K562 (cell line): ENCODE measurements around the gene PHC3. TPM values are rescaled to one million over a fixed set of nuclear protein-coding genes. Genes with fewer than 3 reads are reported as not detected.
A peak's percentile ranks its signal among the peaks of the same experiment; 100 is the strongest.

Experiments used
- ATAC-seq: fragments of 200-7000 bp; cut with Tn5 transposase; 3 replicates; pipeline ENCODE4 v1.9.1; 2020; ENCODE audit warnings: moderate library complexity
- BruUV-seq: library from RNA; stranded (reverse); fragments of 400-500 nt; replicated peaks from 2 replicates; lab custom pipeline; 2021; lab: Mats Ljungman, UMichigan
- CTCF ChIA-PET: fragments of 300-600 bp; formaldehyde crosslinking; extraction: SDS; loops from one replicate; lab custom pipeline; 2021; ENCODE audit warnings: low intra/inter-chr PET ratio; lab: Yijun Ruan, JAX
- POLR2A ChIA-PET: fragments of 300-600, 350-650 bp; sonication (Branson Sonifier 250); formaldehyde crosslinking; extraction: SDS; loops from one replicate; lab custom pipeline; 2021; ENCODE audit warnings: antibody characterized with exemption, inconsistent platforms; lab: Yijun Ruan, JAX
- DNase-seq, 4 experiments: peaks; one replicate each; pipeline versions ENCODE4 v3.0.0 to v3.0.0-alpha.2; 2011 to 2018; ENCODE audit warnings: low spot score in 3 of 4, mixed read lengths in 3 of 4; ENCODE audit errors: extremely low read depth in 1 of 4
- FAIRE-seq: peaks from 2 replicates; lab custom pipeline; 2011; peaks lifted over from hg19 to GRCh38; lab: Jason Lieb, UNC
- H2AFZ ChIP-seq: 2 replicates; pipeline ENCODE4 v1.6.0; 2011; ENCODE audit warnings: low read depth, low read length, control low read depth, inconsistent platforms
- H3K27ac ChIP-seq: fragments of 200-600 bp; 3 replicates; pipeline ENCODE4 v1.8.0; 2011; ENCODE audit warnings: low read depth, mild to moderate bottlenecking, control low read depth, inconsistent platforms, low read length, moderate library complexity, mixed read lengths; ENCODE audit errors: extremely low read depth
- H3K27me3 ChIP-seq, 2 experiments: fragments of 300-600 bp in 1 of 2; 2 replicates in 1 of 2; 3 replicates in 1 of 2; pipeline versions ENCODE4 v1.6.0 to v1.8.0; 2011; ENCODE audit warnings: inconsistent platforms in 2 of 2, low read length in 2 of 2, mild to moderate bottlenecking in 1 of 2, mixed read lengths in 1 of 2, moderate library complexity in 1 of 2; ENCODE audit not compliant: control insufficient read depth in 2 of 2, insufficient read depth in 2 of 2
- H3K36me3 ChIP-seq: fragments of 300-600 bp; 3 replicates; pipeline ENCODE4 v1.8.0; 2011; ENCODE audit warnings: mild to moderate bottlenecking, low read length, inconsistent platforms; ENCODE audit not compliant: control insufficient read depth, insufficient read depth
- H3K4me1 ChIP-seq, 2 experiments: fragments of 200-600 bp in 1 of 2; replicated peaks in 1 of 2; 2 replicates in 1 of 2; 3 replicates in 1 of 2; pipeline versions ENCODE4 v1.5.1 to v1.8.0; 2011; ENCODE audit warnings: inconsistent platforms in 2 of 2, low read length in 2 of 2, mild to moderate bottlenecking in 1 of 2, mixed read lengths in 1 of 2, moderate library complexity in 1 of 2; ENCODE audit not compliant: control insufficient read depth in 2 of 2, insufficient read depth in 2 of 2
- H3K4me2 ChIP-seq: 2 replicates; pipeline ENCODE4 v1.6.1; 2011; ENCODE audit warnings: low read length, control low read depth, inconsistent platforms, mixed read lengths; ENCODE audit not compliant: insufficient read depth
- H3K4me3 ChIP-seq: fragments of 200-600 bp; sonication (generic), shearing (Covaris generic); 2 replicates; pipeline ENCODE4 v1.5.1; 2016; ENCODE audit warnings: control low read depth, inconsistent platforms
- H3K79me2 ChIP-seq: fragments of 200-600 bp; 3 replicates; pipeline ENCODE4 v1.8.0; 2011; ENCODE audit warnings: low read length, inconsistent platforms; ENCODE audit not compliant: control insufficient read depth, insufficient read depth
- H3K9ac ChIP-seq, 2 experiments: 2 replicates each; pipeline versions ENCODE4 v1.6.0 to v1.6.1; 2011; ENCODE audit warnings: low read depth in 2 of 2, low read length in 2 of 2, control low read depth in 1 of 2, inconsistent platforms in 1 of 2, mild to moderate bottlenecking in 1 of 2, mixed read lengths in 1 of 2; ENCODE audit not compliant: insufficient read depth in 1 of 2
- H3K9me1 ChIP-seq: one replicate; pipeline ENCODE4 v1.6.0; 2011; ENCODE audit warnings: inconsistent platforms, mild to moderate bottlenecking, low read length, moderate library complexity; ENCODE audit not compliant: control insufficient read depth, insufficient read depth
- H3K9me3 ChIP-seq: replicated peaks from 2 replicates; pipeline ENCODE4 v1.5.1; 2011; ENCODE audit warnings: low read depth, low read length, inconsistent platforms; ENCODE audit not compliant: control insufficient read depth, insufficient read depth
- H4K20me1 ChIP-seq: replicated peaks from 2 replicates; pipeline ENCODE4 v1.6.1; 2011; ENCODE audit warnings: low read length, inconsistent platforms, mixed read lengths; ENCODE audit not compliant: control insufficient read depth, insufficient read depth
- CHD1 ChIP-seq: fragments of 200-600 bp; sonication (generic); IDR thresholded peaks from one replicate; pipeline ENCODE4 v1.6.1; 2012; ENCODE audit warnings: mild to moderate bottlenecking, moderate library complexity, low read length, inconsistent platforms
- GTF2A2 ChIP-seq: IDR thresholded peaks from 2 replicates; pipeline ENCODE4 v1.6.1; 2016; ENCODE audit warnings: mild to moderate bottlenecking, missing genetic modification characterization, missing compliant biosample characterization
- HNRNPLL ChIP-seq: fragments of 200-400 bp; formaldehyde crosslinking; IDR thresholded peaks from 2 replicates; pipeline ENCODE4 v1.6.1; 2017; ENCODE audit warnings: low read length, low read depth, mild to moderate bottlenecking; ENCODE audit not compliant: poor library complexity, severe bottlenecking
- PCBP1 ChIP-seq: fragments of 200-400 bp; formaldehyde crosslinking; IDR thresholded peaks from 2 replicates; pipeline ENCODE4 v1.6.1; 2018; ENCODE audit warnings: mild to moderate bottlenecking, low read depth, low read length; ENCODE audit not compliant: poor library complexity, severe bottlenecking
- POU5F1 ChIP-seq: fragments of 150-350 bp; IDR thresholded peaks from 2 replicates; pipeline ENCODE4 v1.6.1; 2014; ENCODE audit warnings: borderline replicate concordance, low read length, low read depth, mild to moderate bottlenecking; ENCODE audit not compliant: partially characterized antibody
- SPI1 ChIP-seq: IDR thresholded peaks from 2 replicates; pipeline ENCODE4 v1.6.1; 2011; ENCODE audit warnings: low read depth, low read length, control low read depth, borderline replicate concordance
- TCF3 ChIP-seq: sonication (generic); formaldehyde crosslinking; IDR thresholded peaks from 2 replicates; pipeline ENCODE4 v1.4.0; 2020; ENCODE audit warnings: mild to moderate bottlenecking, missing genetic modification reagents
- TSC22D4 ChIP-seq: fragments of 450-650 bp; IDR thresholded peaks from 2 replicates; pipeline ENCODE4 v1.6.1; 2016; ENCODE audit warnings: missing genetic modification characterization, missing biosample characterization, control low read depth
- ZNF561 ChIP-seq: fragments of 450-650 bp; formaldehyde crosslinking; conservative IDR thresholded peaks from 2 replicates; pipeline ENCODE4 v1.4.0; 2020; ENCODE audit warnings: mild to moderate bottlenecking, moderate library complexity
- WGBS: fragments of 100-300 bp; shearing (Covaris generic); methylation state at CpG from one replicate; pipeline ENCODE4 v1.1.6; 2016; ENCODE audit warnings: low coverage, mixed read lengths; ENCODE audit not compliant: insufficient coverage; ENCODE audit errors: missing lambda C conversion rate; 5-methylcytosine and 5-hydroxymethylcytosine counted together
- in situ Hi-C: fragments of 300-500 bp; cut with MboI; formaldehyde crosslinking; loops from 4 replicates; pipeline ENCODE4 v1.15.0; 2018; ENCODE audit warnings: inconsistent platforms, mixed read lengths
- intact Hi-C: fragments of 100-400 bp; cut with micrococcal nuclease; formaldehyde crosslinking; loops from 2 replicates; pipeline ENCODE4 v1.14.2; 2022
- polyA plus RNA-seq, 8 experiments: library from polyadenylated mRNA; depleted of rRNA in 4 of 8; stranded (reverse) in 5 of 8; unstranded in 3 of 8; fragments of >200 nt; fragmentation: Nextera tagmentation in 2 of 8; fragmentation: Illumina TruSeq in 1 of 8; extraction: Ambion mirVana in 2 of 8; extraction: Trizol in 1 of 8; gene quantifications; 2 replicates each; pipeline versions ENCODE4 v1.2.1 to v1.2.3, GENCODE V29; 2011 to 2014; ENCODE audit warnings: inconsistent platforms in 1 of 8, missing spikeins in 1 of 8
- total RNA-seq, 7 experiments: library from RNA; depleted of rRNA in 6 of 7; stranded (reverse); fragments of >200 nt in 6 of 7; fragmentation: Illumina TruSeq in 2 of 7; extraction: Trizol in 2 of 7; gene quantifications; 2 replicates each; pipeline versions ENCODE4 v1.2.1 to v1.2.3, GENCODE V29; 2011 to 2021; ENCODE audit warnings: low replicate concordance in 1 of 7
- TF ChIP-seq, protein P1 (sequence below): fragments of 200-400 bp; formaldehyde crosslinking; IDR thresholded peaks from 2 replicates; pipeline ENCODE4 v1.6.1; 2017; ENCODE audit warnings: mild to moderate bottlenecking, low read depth, low read length, moderate library complexity
- TF ChIP-seq, protein P2 (sequence below), 2 experiments: fragments of 200-800 bp in 1 of 2; sonication (Bioruptor generic) in 1 of 2; sonication (generic) in 1 of 2; formaldehyde crosslinking in 1 of 2; IDR thresholded peaks in 1 of 2; conservative IDR thresholded peaks in 1 of 2; 2 replicates each; pipeline versions ENCODE4 v1.5.0 to v1.6.1; 2016 to 2020; ENCODE audit warnings: missing compliant biosample characterization in 1 of 2, missing genetic modification characterization in 1 of 2, missing genetic modification reagents in 1 of 2
- TF ChIP-seq, protein P3 (sequence below): fragments of 250-450 bp; sonication (Bioruptor Pico); IDR thresholded peaks from 2 replicates; pipeline ENCODE4 v1.8.0; 2022; ENCODE audit warnings: inconsistent platforms, mild to moderate bottlenecking, moderate library complexity, borderline replicate concordance
- TF ChIP-seq, protein P4 (sequence below): sonication (generic); IDR thresholded peaks from 2 replicates; pipeline ENCODE4 v1.6.1; 2016
- TF ChIP-seq, protein P5 (sequence below): sonication (generic); formaldehyde crosslinking; IDR thresholded peaks from 2 replicates; pipeline ENCODE4 v1.8.1; 2023; ENCODE audit warnings: mild to moderate bottlenecking, missing genetic modification reagents, moderate library complexity

Gene PHC3
- total and polyA plus RNA-seq, 9 of the 15 experiments (the other 6 are each of a cell fraction or from before 2014, with no cell fraction given): 3.1 to 21.6 (median 10.5) TPM

DNA sequence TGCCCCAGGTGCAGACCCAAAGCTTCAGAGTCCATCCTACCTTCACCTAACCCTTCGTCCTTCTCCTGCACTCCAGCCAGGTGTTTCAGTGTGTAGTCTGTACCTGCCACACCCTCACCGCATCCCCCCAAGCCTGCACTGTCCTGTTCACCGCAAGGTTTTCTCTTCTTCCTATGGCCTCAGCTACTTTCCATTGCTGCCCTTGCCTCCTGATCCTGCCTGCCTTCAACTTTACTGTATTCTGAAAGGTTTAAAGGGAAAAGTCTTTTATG, 134.5 kb downstream of the PHC3 start:
- H3K4me2 ChIP-seq: no peak overlapping the region
- no peaks in the 10 kb centered on the region for H3K79me2 ChIP-seq
- ATAC-seq (no peak), FAIRE-seq (no peak), DNase-seq (no peak)
- no peaks in the 10 kb centered on the region for H3K9me3 ChIP-seq
- H3K27ac ChIP-seq: no peak overlapping the region
- intact Hi-C loops (no loop called here), in situ Hi-C loops (no loop called here)
- H3K27me3 ChIP-seq: no peaks in the 10 kb centered on the region
- H3K4me1 ChIP-seq: peaks cover 0 to 2% of the 10 kb centered on the region in 2 experiments; a peak in 1 of 5 replicates
- H3K36me3 ChIP-seq: no peaks in the 10 kb centered on the region
- 50% methylated on average over 3 of the region's 3 CpGs for WGBS
- H4K20me1 ChIP-seq: no peaks in the 10 kb centered on the region
- H2AFZ ChIP-seq: no peak overlapping the region
- no peaks in the 10 kb centered on the region for H3K9me1 ChIP-seq
- H3K9ac ChIP-seq: peak overlapping the region in 1 of 2 experiments; percentile 76; a peak in 2 of 4 replicates
- POLR2A ChIA-PET: no interaction called here
- CTCF ChIA-PET: no interaction called here
- BruUV-seq: no TSS peak
- H3K4me3 ChIP-seq: no peak overlapping the region
- TF ChIP-seq TSC22D4 (tag) (no peak), CHD1 (no peak), SPI1 (no peak), GTF2A2 (tag) (no peak), POU5F1 (no peak), HNRNPLL (no peak), TCF3 (no peak), PCBP1 (no peak), ZNF561 (CRISPR knock-in tag) (no peak)
- TF ChIP-seq, protein P1, sequence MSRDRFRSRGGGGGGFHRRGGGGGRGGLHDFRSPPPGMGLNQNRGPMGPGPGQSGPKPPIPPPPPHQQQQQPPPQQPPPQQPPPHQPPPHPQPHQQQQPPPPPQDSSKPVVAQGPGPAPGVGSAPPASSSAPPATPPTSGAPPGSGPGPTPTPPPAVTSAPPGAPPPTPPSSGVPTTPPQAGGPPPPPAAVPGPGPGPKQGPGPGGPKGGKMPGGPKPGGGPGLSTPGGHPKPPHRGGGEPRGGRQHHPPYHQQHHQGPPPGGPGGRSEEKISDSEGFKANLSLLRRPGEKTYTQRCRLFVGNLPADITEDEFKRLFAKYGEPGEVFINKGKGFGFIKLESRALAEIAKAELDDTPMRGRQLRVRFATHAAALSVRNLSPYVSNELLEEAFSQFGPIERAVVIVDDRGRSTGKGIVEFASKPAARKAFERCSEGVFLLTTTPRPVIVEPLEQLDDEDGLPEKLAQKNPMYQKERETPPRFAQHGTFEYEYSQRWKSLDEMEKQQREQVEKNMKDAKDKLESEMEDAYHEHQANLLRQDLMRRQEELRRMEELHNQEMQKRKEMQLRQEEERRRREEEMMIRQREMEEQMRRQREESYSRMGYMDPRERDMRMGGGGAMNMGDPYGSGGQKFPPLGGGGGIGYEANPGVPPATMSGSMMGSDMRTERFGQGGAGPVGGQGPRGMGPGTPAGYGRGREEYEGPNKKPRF: no peak
- TF ChIP-seq, protein P2, sequence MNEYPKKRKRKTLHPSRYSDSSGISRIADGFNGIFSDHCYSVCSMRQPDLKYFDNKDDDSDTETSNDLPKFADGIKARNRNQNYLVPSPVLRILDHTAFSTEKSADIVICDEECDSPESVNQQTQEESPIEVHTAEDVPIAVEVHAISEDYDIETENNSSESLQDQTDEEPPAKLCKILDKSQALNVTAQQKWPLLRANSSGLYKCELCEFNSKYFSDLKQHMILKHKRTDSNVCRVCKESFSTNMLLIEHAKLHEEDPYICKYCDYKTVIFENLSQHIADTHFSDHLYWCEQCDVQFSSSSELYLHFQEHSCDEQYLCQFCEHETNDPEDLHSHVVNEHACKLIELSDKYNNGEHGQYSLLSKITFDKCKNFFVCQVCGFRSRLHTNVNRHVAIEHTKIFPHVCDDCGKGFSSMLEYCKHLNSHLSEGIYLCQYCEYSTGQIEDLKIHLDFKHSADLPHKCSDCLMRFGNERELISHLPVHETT (CRISPR knock-in tag; conservative IDR thresholded peaks at IDR 0.05 in 1 of 2, IDR thresholded peaks at IDR 0.05 in 1 of 2): no peak
- TF ChIP-seq, protein P3, sequence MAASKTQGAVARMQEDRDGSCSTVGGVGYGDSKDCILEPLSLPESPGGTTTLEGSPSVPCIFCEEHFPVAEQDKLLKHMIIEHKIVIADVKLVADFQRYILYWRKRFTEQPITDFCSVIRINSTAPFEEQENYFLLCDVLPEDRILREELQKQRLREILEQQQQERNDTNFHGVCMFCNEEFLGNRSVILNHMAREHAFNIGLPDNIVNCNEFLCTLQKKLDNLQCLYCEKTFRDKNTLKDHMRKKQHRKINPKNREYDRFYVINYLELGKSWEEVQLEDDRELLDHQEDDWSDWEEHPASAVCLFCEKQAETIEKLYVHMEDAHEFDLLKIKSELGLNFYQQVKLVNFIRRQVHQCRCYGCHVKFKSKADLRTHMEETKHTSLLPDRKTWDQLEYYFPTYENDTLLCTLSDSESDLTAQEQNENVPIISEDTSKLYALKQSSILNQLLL (CRISPR knock-in tag): no peak
- TF ChIP-seq, protein P4, sequence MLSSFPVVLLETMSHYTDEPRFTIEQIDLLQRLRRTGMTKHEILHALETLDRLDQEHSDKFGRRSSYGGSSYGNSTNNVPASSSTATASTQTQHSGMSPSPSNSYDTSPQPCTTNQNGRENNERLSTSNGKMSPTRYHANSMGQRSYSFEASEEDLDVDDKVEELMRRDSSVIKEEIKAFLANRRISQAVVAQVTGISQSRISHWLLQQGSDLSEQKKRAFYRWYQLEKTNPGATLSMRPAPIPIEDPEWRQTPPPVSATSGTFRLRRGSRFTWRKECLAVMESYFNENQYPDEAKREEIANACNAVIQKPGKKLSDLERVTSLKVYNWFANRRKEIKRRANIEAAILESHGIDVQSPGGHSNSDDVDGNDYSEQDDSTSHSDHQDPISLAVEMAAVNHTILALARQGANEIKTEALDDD: no peak
- TF ChIP-seq, protein P5, sequence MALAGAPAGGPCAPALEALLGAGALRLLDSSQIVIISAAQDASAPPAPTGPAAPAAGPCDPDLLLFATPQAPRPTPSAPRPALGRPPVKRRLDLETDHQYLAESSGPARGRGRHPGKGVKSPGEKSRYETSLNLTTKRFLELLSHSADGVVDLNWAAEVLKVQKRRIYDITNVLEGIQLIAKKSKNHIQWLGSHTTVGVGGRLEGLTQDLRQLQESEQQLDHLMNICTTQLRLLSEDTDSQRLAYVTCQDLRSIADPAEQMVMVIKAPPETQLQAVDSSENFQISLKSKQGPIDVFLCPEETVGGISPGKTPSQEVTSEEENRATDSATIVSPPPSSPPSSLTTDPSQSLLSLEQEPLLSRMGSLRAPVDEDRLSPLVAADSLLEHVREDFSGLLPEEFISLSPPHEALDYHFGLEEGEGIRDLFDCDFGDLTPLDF (CRISPR knock-in tag): no peak
